ENCODE results near the gene RGS19. TPM values are rescaled to one million over a fixed set of nuclear protein-coding genes. Genes with fewer than 3 reads are reported as not detected.

The RGS19 gene
- total RNA-seq, 2 donors from 2014 or later, result 38.1 to 40.0 TPM

GRCh38 chr20:64025826-64026412 lies 53.4 kb downstream of the RGS19 start:
- H3K4me3 Mint-ChIP-seq, result no peak overlapping the region
- DNase-seq, result no peak
- no peaks in the 10 kb centered on the region for H3K27me3 Mint-ChIP-seq (ENCODE audit: low read depth)
- H3K4me1 Mint-ChIP-seq (ENCODE audit: low read depth), result peaks cover 4% of the 10 kb centered on the region
- H3K9me3 Mint-ChIP-seq, result no peaks in the 10 kb centered on the region
- H3K36me3 Mint-ChIP-seq (ENCODE audit: insufficient read depth in 2 of 2), result peaks cover 11 to 22% of the 10 kb centered on the region in 2 donors
- H3K27ac Mint-ChIP-seq, result no peak overlapping the region
- no peak for ATAC-seq (replicated peaks in 1 of 2)

- Mint-ChIP-seq H3K27me3 (ENCODE audit: low read depth) (no peaks in the 10 kb centered on the region), H3K9me3 (no peaks in the 10 kb centered on the region), H3K4me3 (no peak overlapping the region), H3K4me1 (ENCODE audit: low read depth) (peaks cover 4% of the 10 kb centered on the region), H3K36me3 (ENCODE audit: insufficient read depth in 2 of 2) (peaks cover 11 to 22% of the 10 kb centered on the region in 2 donors), H3K27ac (no peak overlapping the region)
- ATAC-seq (replicated peaks in 1 of 2), result no peak
- DNase-seq, result no peak
Observed at GRCh38 chr20:64025101-64025825, 54.1 kb downstream of the RGS19 start.

- no peak for ATAC-seq (replicated peaks in 1 of 2)
- Mint-ChIP-seq H3K4me1 (ENCODE audit: low read depth) (peaks cover 10% of the 10 kb centered on the region), H3K4me3 (no peak overlapping the region), H3K9me3 (no peaks in the 10 kb centered on the region), H3K27me3 (ENCODE audit: low read depth) (no peaks in the 10 kb centered on the region), H3K36me3 (ENCODE audit: insufficient read depth in 2 of 2) (peaks cover 15 to 21% of the 10 kb centered on the region in 2 donors), H3K27ac (no peak overlapping the region)
- no peak for DNase-seq
Observed at GRCh38 chr20:64024141-64024990, 55.0 kb downstream of the RGS19 start.

GRCh38 chr20:64023361-64024140 lies 55.8 kb downstream of the RGS19 start:
- DNase-seq, result no peak
- Mint-ChIP-seq H3K4me3 (no peak overlapping the region), H3K27ac (no peak overlapping the region), H3K4me1 (ENCODE audit: low read depth) (peaks cover 10% of the 10 kb centered on the region), H3K9me3 (no peaks in the 10 kb centered on the region), H3K36me3 (ENCODE audit: insufficient read depth in 2 of 2) (peaks cover 18 to 22% of the 10 kb centered on the region in 2 donors), H3K27me3 (ENCODE audit: low read depth) (no peaks in the 10 kb centered on the region)
- ATAC-seq (replicated peaks in 1 of 2), result no peak

Other genes with a start within 250 kb of the RGS19 start
- 1 to 10 TPM; 2.7 to 8.2 TPM for gene ZBTB46, start 248.3 kb downstream of the RGS19 start, total RNA-seq
- gene ABHD16B, start 218.0 kb downstream of the RGS19 start, total RNA-seq, result under 1 TPM in 1 of 2 donors, not detected in 1; 0.22 TPM
- 10 to 100 TPM; 71.5 to 76.8 TPM for gene TPD52L2, start 214.2 kb downstream of the RGS19 start, total RNA-seq
- gene DNAJC5, start 184.4 kb downstream of the RGS19 start, total RNA-seq, result 10 to 100 TPM; 37.6 to 40.5 TPM
- 10 to 100 TPM; 27.9 to 33.1 TPM for gene UCKL1, start 123.1 kb downstream of the RGS19 start, total RNA-seq
- 10 to 100 TPM; 20.0 to 20.6 TPM for gene ZNF512B, start 109.6 kb downstream of the RGS19 start, total RNA-seq
- 10 to 100 TPM; 54.6 to 77.0 TPM for gene SAMD10, start 99.9 kb downstream of the RGS19 start, total RNA-seq
- 10 to 100 TPM; 77.5 to 95.7 TPM for gene PRPF6, start 98.4 kb downstream of the RGS19 start, total RNA-seq
- 10 to 100 TPM; 28.6 to 35.6 TPM for gene C20orf204, start 43.3 kb downstream of the RGS19 start, total RNA-seq
- gene SOX18, start 29.9 kb downstream of the RGS19 start, total RNA-seq, result under 1 TPM; 0.46 to 0.72 TPM
- gene TCEA2, start 16.3 kb downstream of the RGS19 start, total RNA-seq, result 10 to 100 TPM; 55.5 to 61.6 TPM
- gene OPRL1, start 564 bp upstream of the RGS19 start, total RNA-seq, result 1 to 10 TPM; 1.3 to 1.7 TPM
- gene LKAAEAR1, start 4.9 kb upstream of the RGS19 start, total RNA-seq, result under 1 TPM in 1 of 2 donors, not detected in 1; 0.29 TPM
- gene NPBWR2, start 28.0 kb upstream of the RGS19 start, total RNA-seq, result not detected
- gene MYT1, start 84.9 kb upstream of the RGS19 start, total RNA-seq, result under 1 TPM; 0.12 to 0.23 TPM
- 10 to 100 TPM; 52.8 to 67.8 TPM for gene PCMTD2, start 176.2 kb upstream of the RGS19 start, total RNA-seq